ENCODE results near the gene KIAA1614. TPM values are rescaled to one million over a fixed set of nuclear protein-coding genes. Genes with fewer than 3 reads are reported as not detected.

KIAA1614 gene
- polyA plus RNA-seq, 1 donor (not counting 4 experiments of a cell fraction or from before 2014, with no cell fraction given): 0.03 TPM

GRCh38 chr1:180976732-180977357 lies 64.1 kb downstream of the KIAA1614 start:
- peaks cover 22 to 23% of the 10 kb centered on the region in 2 experiments for H3K36me3 ChIP-seq (ENCODE audit: control insufficient read depth in 2 of 2, extremely low read depth in 1 of 2, insufficient read depth in 2 of 2, low read length in 2 of 2)
- no peaks in the 10 kb centered on the region for H4K20me1 ChIP-seq (ENCODE audit: control insufficient read depth, extremely low read depth, insufficient read depth, low read length)
- no peak overlapping the region for H3K4me2 ChIP-seq (ENCODE audit: control insufficient read depth, extremely low read depth, insufficient read depth, low read depth, low read length)
- dilution Hi-C loops (cut with MboI; ENCODE audit: extremely low pct_ligation_motif_present, low sequenced_read_pairs): no loop called here
- no peak overlapping the region for H3K27ac ChIP-seq (ENCODE audit: control insufficient read depth, insufficient read depth, low read length)
- TF ChIP-seq CTCF (optimal IDR thresholded peaks at IDR 0.05 in 1 of 3, IDR thresholded peaks at IDR 0.05 in 1 of 3, conservative IDR thresholded peaks at IDR 0.05 in 1 of 3; ENCODE audit: extremely low read depth in 1 of 3, insufficient read depth in 2 of 3, low read length in 3 of 3) (no peak), EZH2 (IDR thresholded peaks at IDR 0.05; ENCODE audit: low read length) (no peak)
- no peak overlapping the region for H3K4me3 ChIP-seq (ENCODE audit: control insufficient read depth in 2 of 3, extremely low read depth in 1 of 3, insufficient read depth in 2 of 3, low read depth in 1 of 3, low read length in 3 of 3)
- DNase-seq (ENCODE audit: low read depth, low spot score) (no peak), FAIRE-seq (no peak)
- H3K79me2 ChIP-seq (ENCODE audit: control insufficient read depth, insufficient read depth, low read length): peaks cover 6% of the 10 kb centered on the region
- no peaks in the 10 kb centered on the region for H3K9me3 ChIP-seq (ENCODE audit: control insufficient read depth, low read depth, low read length)
- no peaks in the 10 kb centered on the region for H3K9me1 ChIP-seq (ENCODE audit: control insufficient read depth, extremely low read depth, insufficient read depth, low read length)
- no peaks in the 10 kb centered on the region for H3K27me3 ChIP-seq (ENCODE audit: control insufficient read depth, extremely low read depth, insufficient read depth, low read length)
- H3K9ac ChIP-seq (ENCODE audit: control insufficient read depth, extremely low read depth, insufficient read depth, low read length): no peak overlapping the region
- H3K4me1 ChIP-seq (ENCODE audit: control insufficient read depth, extremely low read depth, insufficient read depth, low read length): no peaks in the 10 kb centered on the region
- H2AFZ ChIP-seq (ENCODE audit: control insufficient read depth, low read length): no peak overlapping the region

DNA sequence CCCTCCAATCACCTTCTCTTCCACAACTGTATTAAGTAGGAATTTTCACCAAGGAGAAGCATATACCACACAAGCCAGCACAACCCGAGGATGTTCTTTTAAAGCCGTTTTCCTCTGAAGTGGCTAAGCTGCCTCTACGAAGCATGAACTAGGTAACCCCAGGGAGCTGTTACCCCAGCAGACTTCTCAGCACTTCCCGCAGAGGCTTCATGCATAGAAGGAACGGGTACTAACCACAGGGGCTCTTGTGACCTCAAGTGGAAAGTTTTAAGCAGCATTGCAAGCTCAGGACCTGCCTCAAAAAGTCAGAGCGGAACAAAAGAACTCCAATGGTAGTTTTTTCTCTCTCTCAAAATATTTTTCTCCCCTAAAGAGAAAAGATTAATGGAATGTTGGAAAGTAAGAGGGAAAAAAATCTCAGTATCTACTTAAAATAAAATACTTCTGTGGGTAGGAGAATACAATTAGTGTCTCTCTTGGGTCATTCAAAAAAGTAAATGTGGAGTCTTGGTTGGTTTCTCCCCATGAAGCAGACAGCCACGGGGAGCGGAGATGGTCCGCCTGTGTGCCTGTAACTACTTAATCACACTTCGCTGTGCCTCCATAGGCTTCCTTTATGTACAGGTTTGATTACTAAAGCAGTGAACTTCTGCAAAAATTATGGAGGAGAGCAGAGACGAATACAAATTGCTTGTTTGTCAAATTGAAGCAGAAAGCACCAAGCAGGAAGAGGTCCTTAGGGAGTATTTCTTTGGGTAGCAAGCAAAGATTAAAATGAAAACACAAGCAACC lies 69.1 kb downstream of the KIAA1614 start:
- Histone ChIP-seq H3K9me3 (ENCODE audit: control insufficient read depth, low read depth, low read length) (no peaks in the 10 kb centered on the region), H3K36me3 (ENCODE audit: control insufficient read depth in 2 of 2, extremely low read depth in 1 of 2, insufficient read depth in 2 of 2, low read length in 2 of 2) (peaks cover 15 to 21% of the 10 kb centered on the region in 2 experiments), H3K4me1 (ENCODE audit: control insufficient read depth, extremely low read depth, insufficient read depth, low read length) (no peaks in the 10 kb centered on the region), H3K27me3 (ENCODE audit: control insufficient read depth, extremely low read depth, insufficient read depth, low read length) (no peaks in the 10 kb centered on the region), H2AFZ (ENCODE audit: control insufficient read depth, low read length) (no peak overlapping the region), H3K4me2 (ENCODE audit: control insufficient read depth, extremely low read depth, insufficient read depth, low read depth, low read length) (no peak overlapping the region), H3K27ac (ENCODE audit: control insufficient read depth, insufficient read depth, low read length) (no peak overlapping the region), H4K20me1 (ENCODE audit: control insufficient read depth, extremely low read depth, insufficient read depth, low read length) (no peaks in the 10 kb centered on the region), H3K9me1 (ENCODE audit: control insufficient read depth, extremely low read depth, insufficient read depth, low read length) (no peaks in the 10 kb centered on the region), H3K79me2 (ENCODE audit: control insufficient read depth, insufficient read depth, low read length) (no peaks in the 10 kb centered on the region), H3K4me3 (ENCODE audit: control insufficient read depth in 2 of 3, extremely low read depth in 1 of 3, insufficient read depth in 2 of 3, low read depth in 1 of 3, low read length in 3 of 3) (no peak overlapping the region), H3K9ac (ENCODE audit: control insufficient read depth, extremely low read depth, insufficient read depth, low read length) (no peak overlapping the region)
- dilution Hi-C loops (cut with MboI; ENCODE audit: extremely low pct_ligation_motif_present, low sequenced_read_pairs): no loop called here
- no peak for TF ChIP-seq CTCF (optimal IDR thresholded peaks at IDR 0.05 in 1 of 3, IDR thresholded peaks at IDR 0.05 in 1 of 3, conservative IDR thresholded peaks at IDR 0.05 in 1 of 3; ENCODE audit: extremely low read depth in 1 of 3, insufficient read depth in 2 of 3, low read length in 3 of 3)
- TF ChIP-seq EZH2 (IDR thresholded peaks at IDR 0.05; ENCODE audit: low read length): no peak
- no peak for DNase-seq (ENCODE audit: low read depth, low spot score)
- FAIRE-seq: no peak
